IMR-90 (cell line): ENCODE results near the gene TMEM14C.

Experiments
- MAZ ChIP-seq: IDR thresholded peaks from 2 replicates; pipeline ENCODE4 v1.6.1; 2012; ENCODE audit warnings: low read depth, mild to moderate bottlenecking, low read length, improper control_type of control experiment, moderate library complexity, borderline replicate concordance
- POLR2A ChIP-seq: IDR thresholded peaks from 2 replicates; pipeline ENCODE4 v1.6.1; 2012; ENCODE audit warnings: mild to moderate bottlenecking, low read depth, low read length
- RAD21 ChIP-seq: IDR thresholded peaks from 2 replicates; pipeline ENCODE4 v1.6.1; 2012; ENCODE audit warnings: low read length, improper control_type of control experiment
- RCOR1 ChIP-seq: IDR thresholded peaks from 2 replicates; pipeline ENCODE4 v1.6.1; 2012; ENCODE audit warnings: mild to moderate bottlenecking, low read length, improper control_type of control experiment; ENCODE audit not compliant: insufficient replicate concordance
- TF ChIP-seq, protein P1 (sequence below): conservative IDR thresholded peaks from 2 replicates; pipeline ENCODE4 v1.5.1; 2012; ENCODE audit warnings: mild to moderate bottlenecking, low read depth, low read length, improper control_type of control experiment
- TF ChIP-seq, protein P2 (sequence below): fragments of 150-350 bp; IDR thresholded peaks from 2 replicates; pipeline ENCODE4 v1.6.1; 2017; ENCODE audit warnings: mild to moderate bottlenecking, antibody characterized with exemption, low read length, low read depth

DNA sequence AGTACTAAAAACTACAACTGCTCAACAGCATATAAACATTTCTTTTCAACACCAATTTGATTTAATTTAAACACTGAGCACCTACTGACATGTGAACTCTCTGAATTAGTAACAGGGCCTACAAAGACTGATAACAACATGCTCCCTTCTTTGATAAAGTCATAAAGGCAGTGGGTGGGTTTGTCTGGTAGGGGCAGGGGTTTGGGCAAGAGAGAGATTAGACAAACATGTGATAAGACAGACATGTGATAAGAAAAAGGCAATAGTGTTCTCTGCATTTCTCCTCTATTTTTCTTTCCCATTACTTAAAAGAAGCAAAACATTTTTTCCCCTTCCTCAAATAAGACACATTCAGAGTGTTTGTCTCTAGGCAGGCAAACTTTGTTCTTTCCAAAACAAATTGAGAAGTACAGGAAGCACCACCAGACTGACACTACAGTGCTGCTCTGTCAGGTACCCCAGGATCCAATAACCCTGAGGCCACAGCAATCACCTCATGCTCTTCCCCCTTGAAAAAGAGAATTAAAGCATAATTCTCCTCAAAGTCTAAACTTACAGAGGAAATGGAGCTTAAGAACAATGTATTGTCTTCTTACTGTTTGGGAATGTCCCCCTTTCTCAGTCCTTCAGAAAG lies 40.4 kb upstream of the TMEM14C start:
- TF ChIP-seq, protein P1, sequence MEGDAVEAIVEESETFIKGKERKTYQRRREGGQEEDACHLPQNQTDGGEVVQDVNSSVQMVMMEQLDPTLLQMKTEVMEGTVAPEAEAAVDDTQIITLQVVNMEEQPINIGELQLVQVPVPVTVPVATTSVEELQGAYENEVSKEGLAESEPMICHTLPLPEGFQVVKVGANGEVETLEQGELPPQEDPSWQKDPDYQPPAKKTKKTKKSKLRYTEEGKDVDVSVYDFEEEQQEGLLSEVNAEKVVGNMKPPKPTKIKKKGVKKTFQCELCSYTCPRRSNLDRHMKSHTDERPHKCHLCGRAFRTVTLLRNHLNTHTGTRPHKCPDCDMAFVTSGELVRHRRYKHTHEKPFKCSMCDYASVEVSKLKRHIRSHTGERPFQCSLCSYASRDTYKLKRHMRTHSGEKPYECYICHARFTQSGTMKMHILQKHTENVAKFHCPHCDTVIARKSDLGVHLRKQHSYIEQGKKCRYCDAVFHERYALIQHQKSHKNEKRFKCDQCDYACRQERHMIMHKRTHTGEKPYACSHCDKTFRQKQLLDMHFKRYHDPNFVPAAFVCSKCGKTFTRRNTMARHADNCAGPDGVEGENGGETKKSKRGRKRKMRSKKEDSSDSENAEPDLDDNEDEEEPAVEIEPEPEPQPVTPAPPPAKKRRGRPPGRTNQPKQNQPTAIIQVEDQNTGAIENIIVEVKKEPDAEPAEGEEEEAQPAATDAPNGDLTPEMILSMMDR = no peak
- no peak for TF ChIP-seq MAZ
- TF ChIP-seq RCOR1 = no peak
- no peak for TF ChIP-seq RAD21
- TF ChIP-seq POLR2A = no peak
- TF ChIP-seq, protein P2, sequence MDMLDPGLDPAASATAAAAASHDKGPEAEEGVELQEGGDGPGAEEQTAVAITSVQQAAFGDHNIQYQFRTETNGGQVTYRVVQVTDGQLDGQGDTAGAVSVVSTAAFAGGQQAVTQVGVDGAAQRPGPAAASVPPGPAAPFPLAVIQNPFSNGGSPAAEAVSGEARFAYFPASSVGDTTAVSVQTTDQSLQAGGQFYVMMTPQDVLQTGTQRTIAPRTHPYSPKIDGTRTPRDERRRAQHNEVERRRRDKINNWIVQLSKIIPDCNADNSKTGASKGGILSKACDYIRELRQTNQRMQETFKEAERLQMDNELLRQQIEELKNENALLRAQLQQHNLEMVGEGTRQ = no peak
